BLaER1 (cell line): ENCODE measurements around the gene CTSS.

Experiments
- H3K27ac ChIP-seq: shearing (Covaris generic); formaldehyde crosslinking; 2 replicates; pipeline ENCODE4 v1.8.1; 2022
- H3K27me3 ChIP-seq: shearing (Covaris generic); formaldehyde crosslinking; 2 replicates; pipeline ENCODE4 v1.8.1; 2022
- H3K36me3 ChIP-seq: shearing (Covaris generic); formaldehyde crosslinking; 2 replicates; pipeline ENCODE4 v1.8.1; 2022
- H3K4me1 ChIP-seq: shearing (Covaris generic); formaldehyde crosslinking; 2 replicates; pipeline ENCODE4 v1.8.1; 2022
- H3K4me2 ChIP-seq: shearing (Covaris generic); formaldehyde crosslinking; 2 replicates; pipeline ENCODE4 v1.8.1; 2022
- H3K4me3 ChIP-seq: shearing (Covaris generic); formaldehyde crosslinking; 2 replicates; pipeline ENCODE4 v1.8.1; 2022
- H3K9ac ChIP-seq: shearing (Covaris generic); formaldehyde crosslinking; 2 replicates; pipeline ENCODE4 v1.8.1; 2022
- H3K9me3 ChIP-seq: shearing (Covaris generic); formaldehyde crosslinking; 2 replicates; pipeline ENCODE4 v1.8.1; 2022
- H4K20me1 ChIP-seq: shearing (Covaris generic); formaldehyde crosslinking; 2 replicates; pipeline ENCODE4 v1.8.1; 2022
- Cebpa-rat ChIP-seq: shearing (Covaris generic); IDR thresholded peaks from 2 replicates; pipeline ENCODE4 v1.8.1; 2022

The CTSS gene

DNA sequence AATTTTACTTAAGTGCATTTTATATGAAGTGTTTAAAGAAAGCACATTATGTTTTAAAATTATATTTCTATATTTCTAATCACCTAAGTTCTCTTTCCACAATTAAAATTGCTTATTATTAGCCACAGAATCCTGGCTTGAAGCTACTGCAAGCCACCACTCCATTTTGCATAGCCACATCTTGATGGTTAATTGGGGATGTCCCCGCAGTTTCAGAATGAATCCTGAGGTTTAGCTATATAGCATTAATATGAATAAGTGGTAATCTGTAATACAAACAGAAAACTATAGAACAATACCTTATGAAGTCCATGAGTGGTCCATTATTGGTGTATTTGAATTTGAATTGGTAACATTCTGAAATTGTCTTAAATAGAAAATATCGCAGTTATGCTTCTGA lies 57.0 kb downstream of the CTSS start:
- Histone ChIP-seq H3K4me3 (no peak overlapping the region), H3K36me3 (no peaks in the 10 kb centered on the region), H3K4me1 (no peaks in the 10 kb centered on the region), H3K9me3 (no peaks in the 10 kb centered on the region), H3K4me2 (no peak overlapping the region), H3K27me3 (no peaks in the 10 kb centered on the region), H4K20me1 (no peaks in the 10 kb centered on the region), H3K27ac (no peak overlapping the region), H3K9ac (no peak overlapping the region)
- no peak for TF ChIP-seq Cebpa-rat

DNA sequence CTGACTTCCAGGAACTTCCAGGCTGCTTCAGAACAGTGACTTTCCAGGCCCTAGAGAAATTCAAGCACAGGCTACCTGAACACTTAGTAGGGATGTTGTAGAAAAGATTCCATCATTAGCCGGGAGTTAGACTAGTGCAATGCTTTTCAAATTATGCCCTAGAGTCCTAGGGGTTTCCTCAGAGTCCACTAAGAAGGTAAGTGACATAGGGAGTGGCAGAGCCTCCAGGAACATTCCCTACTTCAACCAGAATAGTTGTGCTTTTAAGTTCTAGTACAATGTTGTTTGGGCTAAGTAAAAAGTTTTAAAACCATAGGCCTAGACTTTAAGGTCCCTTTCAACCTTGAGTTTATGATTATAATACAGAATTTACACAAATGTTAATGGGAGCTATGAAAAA lies 59.5 kb downstream of the CTSS start:
- Histone ChIP-seq H3K27ac (no peak overlapping the region), H3K9ac (no peak overlapping the region), H4K20me1 (no peaks in the 10 kb centered on the region), H3K9me3 (no peaks in the 10 kb centered on the region), H3K4me2 (no peak overlapping the region), H3K27me3 (no peaks in the 10 kb centered on the region), H3K36me3 (no peaks in the 10 kb centered on the region), H3K4me1 (no peaks in the 10 kb centered on the region), H3K4me3 (no peak overlapping the region)
- no peak for TF ChIP-seq Cebpa-rat

DNA sequence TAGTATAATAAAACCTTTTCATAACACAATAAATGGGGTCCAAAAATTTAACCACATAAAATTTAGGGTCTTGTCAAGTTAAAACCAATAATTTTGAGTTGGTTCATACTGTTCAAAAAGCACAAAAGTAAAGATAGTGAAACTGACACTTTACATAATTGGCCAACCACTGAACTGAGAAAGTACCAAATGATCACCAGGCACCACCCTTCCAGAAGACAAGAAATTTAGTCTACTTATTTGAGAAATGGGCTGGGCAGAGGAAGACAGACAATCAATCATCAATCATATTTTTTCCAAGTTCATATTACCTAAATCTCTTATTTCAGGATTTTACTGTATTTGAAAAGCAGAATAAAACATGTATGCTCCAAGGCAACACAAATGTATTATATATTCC lies 62.2 kb downstream of the CTSS start:
- Histone ChIP-seq H4K20me1 (no peaks in the 10 kb centered on the region), H3K4me1 (no peaks in the 10 kb centered on the region), H3K4me3 (no peak overlapping the region), H3K27me3 (no peaks in the 10 kb centered on the region), H3K9me3 (no peaks in the 10 kb centered on the region), H3K9ac (no peak overlapping the region), H3K4me2 (no peak overlapping the region), H3K36me3 (no peaks in the 10 kb centered on the region), H3K27ac (no peak overlapping the region)
- TF ChIP-seq Cebpa-rat, result no peak

DNA sequence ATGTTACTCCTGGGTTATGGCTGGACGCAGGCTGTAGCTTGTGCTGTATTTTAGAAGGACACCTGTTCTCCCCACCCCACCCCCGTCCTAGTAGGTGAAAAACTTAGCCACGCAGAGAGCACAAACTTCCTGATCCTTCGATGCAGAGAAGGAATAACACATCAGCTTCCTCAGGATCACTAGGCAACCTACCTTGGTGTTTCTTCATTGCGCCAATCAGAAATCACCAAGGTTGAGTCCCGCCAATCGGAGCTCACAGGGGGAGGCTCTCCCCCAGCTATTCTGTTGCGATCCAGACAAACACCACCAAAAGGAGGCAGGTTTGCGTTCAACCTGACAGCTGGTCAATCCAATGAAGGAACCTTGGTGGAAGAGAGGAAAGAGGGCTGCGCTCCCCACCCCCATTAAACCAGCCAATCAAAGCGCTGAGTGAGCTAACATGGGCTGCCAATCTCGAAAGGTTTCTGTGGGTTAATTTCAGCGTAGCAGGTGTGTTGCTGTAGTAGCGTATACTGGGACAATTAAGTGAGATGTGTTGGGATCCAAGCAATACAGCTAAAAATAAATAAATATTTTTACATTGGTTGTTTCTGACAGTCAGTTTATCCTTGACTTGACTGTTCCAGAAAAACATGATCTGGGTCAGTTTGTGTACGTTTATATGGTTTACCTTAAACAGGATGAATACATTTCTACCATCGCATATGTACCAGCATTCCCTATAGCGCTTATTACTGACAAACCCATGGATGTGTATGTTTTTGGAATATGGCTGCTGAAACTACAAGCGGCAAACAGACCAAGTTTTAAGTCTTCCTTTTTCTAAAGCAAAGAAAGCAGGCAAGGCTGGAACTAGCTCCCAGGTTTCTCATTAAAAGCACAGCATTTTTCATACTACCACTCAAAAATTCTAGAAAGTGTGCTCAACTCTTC lies 68.3 kb downstream of the CTSS start, which contains the start of gene GOLPH3L:
TSS of gene GOLPH3L (minus strand) at position 160 of the 933 bp plus-strand sequence. CDS start 2,316 bp downstream, outside the sequence.
- peak within 1 kb of the TSS; percentile 71; the same call in 1 of the 2 replicates for H3K9ac ChIP-seq
- H3K9me3 ChIP-seq, result no peaks in the 10 kb centered on the region
- no peak within 1 kb of the TSS for H3K27ac ChIP-seq
- H4K20me1 ChIP-seq, result peaks cover 5% of the 10 kb centered on the region; the same call in 1 of the 2 replicates
- peaks cover 29% of the 10 kb centered on the region for H3K36me3 ChIP-seq
- H3K27me3 ChIP-seq, result no peaks in the 10 kb centered on the region
- no peak for TF ChIP-seq Cebpa-rat
- peak within 1 kb of the TSS; percentile 89 for H3K4me2 ChIP-seq
- H3K4me1 ChIP-seq, result peaks cover 21% of the 10 kb centered on the region
- H3K4me3 ChIP-seq, result peak within 1 kb of the TSS; percentile 80

DNA sequence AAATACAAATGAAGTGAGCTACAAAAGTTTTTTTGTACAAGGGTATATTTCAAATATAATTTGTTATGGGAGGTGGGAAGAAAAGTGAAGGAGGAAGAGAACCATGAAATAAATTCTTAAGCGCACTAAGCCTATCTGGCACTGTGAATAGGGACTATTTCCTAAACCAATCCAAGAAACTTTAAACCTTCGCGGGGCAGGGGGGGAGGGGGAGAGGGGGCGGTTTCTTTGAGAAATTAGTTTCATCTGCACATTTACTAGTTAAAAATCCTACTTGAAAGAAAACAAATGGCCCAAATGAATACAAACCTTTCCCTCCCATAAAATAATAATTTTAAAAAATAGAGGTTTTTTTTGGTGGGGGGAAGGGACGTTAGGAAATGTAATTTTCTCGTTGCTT lies 69.0 kb downstream of the CTSS start:
- Histone ChIP-seq H3K9me3 (no peaks in the 10 kb centered on the region), H3K36me3 (peaks cover 31% of the 10 kb centered on the region), H3K9ac (peak overlapping the region; percentile 71; the same call in 1 of the 2 replicates), H3K4me1 (peaks cover 21% of the 10 kb centered on the region), H3K27ac (no peak overlapping the region), H3K27me3 (no peaks in the 10 kb centered on the region), H4K20me1 (peaks cover 5% of the 10 kb centered on the region; the same call in 1 of the 2 replicates), H3K4me2 (peak overlapping the region; percentile 89), H3K4me3 (peak overlapping the region; percentile 80)
- TF ChIP-seq Cebpa-rat, result no peak

DNA sequence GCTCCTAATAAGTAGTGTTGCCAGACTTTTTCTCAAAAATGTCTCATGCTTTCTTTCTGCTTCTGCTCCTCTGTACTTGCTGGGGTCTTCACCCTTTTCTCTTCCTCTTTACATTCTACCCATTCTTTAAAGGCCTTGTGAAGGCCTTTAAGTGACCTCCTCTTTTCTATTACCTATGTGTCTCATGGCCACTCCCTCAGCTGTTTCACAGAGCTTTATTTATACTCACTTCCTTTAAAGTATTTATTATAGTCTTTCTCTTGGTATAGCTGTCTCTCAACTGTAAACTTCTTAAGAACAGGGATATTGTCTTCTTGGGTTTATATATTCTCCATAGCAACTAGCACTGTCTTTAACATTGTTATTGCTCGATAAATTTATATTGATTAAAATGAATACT lies 69.4 kb downstream of the CTSS start:
- peaks cover 5% of the 10 kb centered on the region; the same call in 1 of the 2 replicates for H4K20me1 ChIP-seq
- no peak overlapping the region for H3K27ac ChIP-seq
- H3K4me1 ChIP-seq, result peaks cover 21% of the 10 kb centered on the region
- peaks cover 34% of the 10 kb centered on the region for H3K36me3 ChIP-seq
- H3K9me3 ChIP-seq, result no peaks in the 10 kb centered on the region
- H3K4me3 ChIP-seq, result peak overlapping the region; percentile 80
- TF ChIP-seq Cebpa-rat, result no peak
- peak overlapping the region; percentile 53; the same call in 1 of the 2 replicates for H3K9ac ChIP-seq
- H3K27me3 ChIP-seq, result no peaks in the 10 kb centered on the region
- H3K4me2 ChIP-seq, result peak overlapping the region; percentile 89

DNA sequence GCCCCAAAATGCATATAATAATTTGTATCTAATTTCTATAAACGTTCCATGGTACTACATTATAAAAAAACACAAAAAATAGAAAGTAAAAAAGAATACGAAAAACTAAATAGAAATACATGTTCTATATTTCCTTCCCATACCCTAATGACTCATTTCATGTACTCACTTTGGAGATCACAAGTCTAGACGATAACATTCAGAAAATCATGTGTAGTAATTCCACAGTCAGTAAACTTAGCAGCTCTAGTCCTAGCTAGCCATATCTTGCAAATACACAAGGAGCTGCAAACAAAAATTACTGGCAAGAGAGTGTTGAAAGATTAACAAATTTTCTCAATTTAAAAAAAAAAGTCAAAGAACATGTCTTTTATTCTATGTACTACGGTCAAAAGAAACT lies 70.0 kb downstream of the CTSS start:
- no peaks in the 10 kb centered on the region for H3K9me3 ChIP-seq
- peak overlapping the region; percentile 89 for H3K4me2 ChIP-seq
- H3K4me1 ChIP-seq, result peaks cover 21% of the 10 kb centered on the region
- H3K9ac ChIP-seq, result no peak overlapping the region
- H3K36me3 ChIP-seq, result peaks cover 40% of the 10 kb centered on the region
- H3K27ac ChIP-seq, result no peak overlapping the region
- no peaks in the 10 kb centered on the region for H3K27me3 ChIP-seq
- no peak overlapping the region for H3K4me3 ChIP-seq
- peaks cover 5% of the 10 kb centered on the region; the same call in 1 of the 2 replicates for H4K20me1 ChIP-seq
- no peak for TF ChIP-seq Cebpa-rat

DNA sequence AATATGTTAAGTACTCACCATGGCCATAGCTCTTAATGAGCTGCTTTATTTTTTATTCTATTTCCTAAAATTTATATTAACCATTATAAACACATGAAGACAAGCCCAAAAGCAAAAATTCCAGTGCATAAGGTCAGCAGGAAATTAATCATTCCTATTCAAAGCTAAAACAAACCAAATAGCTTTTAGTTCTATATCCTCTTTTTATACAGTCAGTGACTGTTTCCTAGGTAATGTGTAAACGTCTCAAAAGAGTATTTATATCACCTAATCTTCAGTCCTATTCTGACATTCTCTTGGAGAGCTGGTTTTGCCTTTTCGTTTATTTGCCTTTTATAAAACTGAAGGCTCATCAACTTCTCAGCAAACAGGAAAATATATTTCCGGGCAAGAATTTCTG lies 72.9 kb downstream of the CTSS start:
- no peak overlapping the region for H3K27ac ChIP-seq
- H3K4me1 ChIP-seq, result peaks cover 18% of the 10 kb centered on the region
- no peaks in the 10 kb centered on the region for H3K27me3 ChIP-seq
- H3K36me3 ChIP-seq, result peaks cover 65% of the 10 kb centered on the region
- no peak for TF ChIP-seq Cebpa-rat
- no peaks in the 10 kb centered on the region for H3K9me3 ChIP-seq
- no peak overlapping the region for H3K9ac ChIP-seq
- no peak overlapping the region for H3K4me3 ChIP-seq
- H3K4me2 ChIP-seq, result no peak overlapping the region
- peaks cover 5% of the 10 kb centered on the region; the same call in 1 of the 2 replicates for H4K20me1 ChIP-seq

DNA sequence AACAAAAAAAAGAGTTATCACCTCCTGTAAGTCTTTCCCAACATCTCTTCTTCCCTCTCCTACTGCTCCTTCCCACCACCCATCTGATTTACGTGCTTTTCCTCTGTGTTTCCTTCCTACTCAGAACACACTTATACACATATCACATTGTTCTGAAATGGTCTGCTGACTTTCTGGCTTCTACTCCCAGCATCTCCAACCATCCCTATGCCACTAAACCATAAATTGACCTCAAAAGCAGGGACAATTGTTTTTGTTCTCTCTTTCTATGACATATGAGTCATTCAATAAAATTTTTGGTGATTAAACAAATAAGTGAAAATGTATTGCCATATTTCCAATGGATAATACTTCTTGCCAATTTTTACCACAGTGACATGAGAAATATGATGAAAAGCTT lies 76.8 kb downstream of the CTSS start:
- Histone ChIP-seq H4K20me1 (no peaks in the 10 kb centered on the region), H3K4me1 (no peaks in the 10 kb centered on the region), H3K4me2 (no peak overlapping the region), H3K27ac (no peak overlapping the region), H3K27me3 (no peaks in the 10 kb centered on the region), H3K9ac (no peak overlapping the region), H3K36me3 (peaks cover 62% of the 10 kb centered on the region), H3K9me3 (no peaks in the 10 kb centered on the region), H3K4me3 (no peak overlapping the region)
- no peak for TF ChIP-seq Cebpa-rat

DNA sequence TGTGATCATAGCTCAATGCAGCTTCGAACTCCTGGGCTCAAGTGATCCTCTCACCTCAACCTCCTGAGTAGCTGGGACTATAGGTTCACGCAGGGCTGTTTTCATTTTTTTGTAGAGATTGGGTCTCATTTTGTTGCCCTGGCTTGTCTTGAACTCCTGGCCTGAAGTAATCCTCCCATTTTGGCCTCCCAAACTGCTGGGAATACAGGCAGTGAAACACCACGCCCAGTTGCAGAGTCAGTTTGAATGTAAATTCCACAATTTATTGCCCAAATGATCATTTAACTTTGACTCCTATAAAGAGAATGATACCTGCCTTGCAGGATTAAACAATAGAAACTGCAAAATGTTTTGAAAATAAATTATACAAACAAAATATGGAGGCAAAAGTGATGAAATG lies 79.3 kb downstream of the CTSS start:
- Histone ChIP-seq H3K4me1 (no peaks in the 10 kb centered on the region), H3K9me3 (no peaks in the 10 kb centered on the region), H3K4me3 (no peak overlapping the region), H3K36me3 (peaks cover 60% of the 10 kb centered on the region), H3K4me2 (no peak overlapping the region), H3K9ac (no peak overlapping the region), H3K27me3 (no peaks in the 10 kb centered on the region), H4K20me1 (no peaks in the 10 kb centered on the region), H3K27ac (no peak overlapping the region)
- no peak for TF ChIP-seq Cebpa-rat
